ENCODE results near the gene LAS1L.
"Not testable (repeated sequence)": the region's sequence is repeated elsewhere in the genome, so short reads cannot be mapped to it uniquely, and the experiment has no call there.

LAS1L gene

GRCh38 chrX:65534450-65535292 lies at the start of gene LAS1L:
TSS of gene LAS1L (minus strand) at chrX:65534787. CDS start at chrX:65534715, 72 bp downstream.
- DNase-seq (ENCODE audit: extremely low read depth in 1 of 2, low read depth in 1 of 2) = peak; percentile 73 to 84

- DNase-seq (ENCODE audit: extremely low read depth in 1 of 2, low read depth in 1 of 2) = no peak
These were observed 48.0 kb upstream of the LAS1L start for GRCh38 chrX:65582450-65583082.

- peak in 1 of 2 donors; percentile 7 for DNase-seq (ENCODE audit: extremely low read depth in 1 of 2, low read depth in 1 of 2)
These were observed 47.2 kb upstream of the LAS1L start for GRCh38 chrX:65581661-65582339.

- no peak for DNase-seq (ENCODE audit: extremely low read depth in 1 of 2, low read depth in 1 of 2)
These were observed 43.8 kb upstream of the LAS1L start for GRCh38 chrX:65578346-65578745.

- no peak for DNase-seq (ENCODE audit: extremely low read depth in 1 of 2, low read depth in 1 of 2)
These were observed 41.6 kb upstream of the LAS1L start for GRCh38 chrX:65576160-65576559.

- DNase-seq (ENCODE audit: extremely low read depth in 1 of 2, low read depth in 1 of 2) = no peak
These were observed 40.4 kb upstream of the LAS1L start for GRCh38 chrX:65575022-65575421.

- no peak for DNase-seq (ENCODE audit: extremely low read depth in 1 of 2, low read depth in 1 of 2)
These were observed 39.8 kb upstream of the LAS1L start for GRCh38 chrX:65574356-65574755.

- no peak for DNase-seq (ENCODE audit: extremely low read depth in 1 of 2, low read depth in 1 of 2)
These were observed 38.4 kb upstream of the LAS1L start for GRCh38 chrX:65572971-65573370.

- not testable (repeated sequence) for DNase-seq (ENCODE audit: extremely low read depth in 1 of 2, low read depth in 1 of 2)
These were observed 28.3 kb upstream of the LAS1L start for GRCh38 chrX:65562850-65563249.

- no peak for DNase-seq (ENCODE audit: extremely low read depth in 1 of 2, low read depth in 1 of 2)
These were observed 17.1 kb upstream of the LAS1L start for GRCh38 chrX:65551489-65552339.

- DNase-seq (ENCODE audit: extremely low read depth in 1 of 2, low read depth in 1 of 2) = no peak
These were observed 16.5 kb upstream of the LAS1L start for GRCh38 chrX:65551086-65551485.

GRCh38 chrX:65545456-65545855 lies 10.9 kb upstream of the LAS1L start:
- DNase-seq (ENCODE audit: extremely low read depth in 1 of 2, low read depth in 1 of 2) = no peak

- no peak for DNase-seq (ENCODE audit: extremely low read depth in 1 of 2, low read depth in 1 of 2)
These were observed 2.6 kb upstream of the LAS1L start for GRCh38 chrX:65537229-65537628.

GRCh38 chrX:65536291-65536690 lies 1.7 kb upstream of the LAS1L start:
- no peak for DNase-seq (ENCODE audit: extremely low read depth in 1 of 2, low read depth in 1 of 2)

GRCh38 chrX:65532016-65532415 lies 2.6 kb downstream of the LAS1L start:
- DNase-seq (ENCODE audit: extremely low read depth in 1 of 2, low read depth in 1 of 2) = no peak

- peak; percentile 5 to 13 for DNase-seq (ENCODE audit: extremely low read depth in 1 of 2, low read depth in 1 of 2)
These were observed 5.8 kb downstream of the LAS1L start for GRCh38 chrX:65528705-65529340.

GRCh38 chrX:65528293-65528692 lies 6.3 kb downstream of the LAS1L start:
- DNase-seq (ENCODE audit: extremely low read depth in 1 of 2, low read depth in 1 of 2) = no peak

GRCh38 chrX:65524139-65524538 lies 10.4 kb downstream of the LAS1L start:
- DNase-seq (ENCODE audit: extremely low read depth in 1 of 2, low read depth in 1 of 2) = no peak

GRCh38 chrX:65522739-65523372 lies 11.7 kb downstream of the LAS1L start:
- DNase-seq (ENCODE audit: extremely low read depth in 1 of 2, low read depth in 1 of 2) = no peak

- DNase-seq (ENCODE audit: extremely low read depth in 1 of 2, low read depth in 1 of 2) = not testable (repeated sequence)
These were observed 15.1 kb downstream of the LAS1L start for GRCh38 chrX:65519530-65519929.

All from stimulated activated CD8-positive, alpha-beta memory T cell treated with anti-CD3 and anti-CD28 coated beads, Interleukin-7, amount 100 ng/mL, for 48 hours (primary cell).